ENCODE measurements around the gene ZNF646.

Gene ZNF646

GRCh38 chr16:31073970-31074813 lies at the start of gene ZNF646, which contains the start of gene ZNF668:
ZNF646 (plus strand) TSS chr16:31074422; CDS start chr16:31076325, 1,903 bp downstream.
ZNF668 (minus strand) TSS chr16:31074240; CDS start chr16:31064459, 9,781 bp downstream.
- Histone ChIP-seq H3F3A (ENCODE audit: control insufficient read depth, insufficient read depth) (0 out of 2 replicates have a peak, but pooled peaks cover 2% of the 10 kb centered on the region), H3K79me2 (ENCODE audit: control insufficient read depth, low read length) (peaks cover 84% of the 10 kb centered on the region), H3K9me3 (ENCODE audit: control insufficient read depth, insufficient read depth, low read length) (no peaks in the 10 kb centered on the region), H3K9me2 (replicated peaks; ENCODE audit: control insufficient read depth, low read length) (no peaks in the 10 kb centered on the region), H4K20me1 (ENCODE audit: control insufficient read depth, insufficient read depth, low read depth, low read length) (peaks cover 5% of the 10 kb centered on the region; the same call in 1 of the 2 replicates), H3K36me3 (ENCODE audit: control insufficient read depth, low read length) (peaks cover 45% of the 10 kb centered on the region), H3K27me3 (ENCODE audit: control insufficient read depth, low read length) (no peaks in the 10 kb centered on the region), H3K27ac (ENCODE audit: low read depth, low read length) (peak within 1 kb of the TSS; percentile 73), H3K4me2 (ENCODE audit: low read length) (peak within 1 kb of the TSS; percentile 94), H3K4me1 (ENCODE audit: control insufficient read depth, low read length) (peaks cover 22% of the 10 kb centered on the region), H3K4me3 (ENCODE audit: low read length) (peak within 1 kb of the TSS; percentile 91)
- TF ChIP-seq CTCF (IDR thresholded peaks at IDR 0.05; ENCODE audit: low read depth, low read length, poor library complexity, severe bottlenecking) (no peak), EZH2phosphoT487 (IDR thresholded peaks at IDR 0.05; ENCODE audit: borderline replicate concordance, low read length) (no peak)

GRCh38 chr16:31025339-31025738 lies 48.9 kb upstream of the ZNF646 start:
- no peaks in the 10 kb centered on the region for H3K9me3 ChIP-seq (ENCODE audit: control insufficient read depth, insufficient read depth, low read length)
- H3K4me2 ChIP-seq (ENCODE audit: low read length) = no peak overlapping the region
- no peaks in the 10 kb centered on the region for H3F3A ChIP-seq (ENCODE audit: control insufficient read depth, insufficient read depth)
- TF ChIP-seq EZH2phosphoT487 (IDR thresholded peaks at IDR 0.05; ENCODE audit: borderline replicate concordance, low read length) = no peak
- TF ChIP-seq CTCF (IDR thresholded peaks at IDR 0.05; ENCODE audit: low read depth, low read length, poor library complexity, severe bottlenecking) = no peak
- H3K27ac ChIP-seq (ENCODE audit: low read depth, low read length) = no peak overlapping the region
- no peaks in the 10 kb centered on the region for H3K4me1 ChIP-seq (ENCODE audit: control insufficient read depth, low read length)
- no peaks in the 10 kb centered on the region for H3K79me2 ChIP-seq (ENCODE audit: control insufficient read depth, low read length)
- H3K9me2 ChIP-seq (replicated peaks; ENCODE audit: control insufficient read depth, low read length) = no peaks in the 10 kb centered on the region
- no peaks in the 10 kb centered on the region for H4K20me1 ChIP-seq (ENCODE audit: control insufficient read depth, insufficient read depth, low read depth, low read length)
- no peaks in the 10 kb centered on the region for H3K36me3 ChIP-seq (ENCODE audit: control insufficient read depth, low read length)
- H3K4me3 ChIP-seq (ENCODE audit: low read length) = no peak overlapping the region
- H3K27me3 ChIP-seq (ENCODE audit: control insufficient read depth, low read length) = no peaks in the 10 kb centered on the region

GRCh38 chr16:31029272-31029671 lies 45.0 kb upstream of the ZNF646 start:
- no peak overlapping the region for H3K4me3 ChIP-seq (ENCODE audit: low read length)
- no peaks in the 10 kb centered on the region for H3K9me3 ChIP-seq (ENCODE audit: control insufficient read depth, insufficient read depth, low read length)
- no peak overlapping the region for H3K4me2 ChIP-seq (ENCODE audit: low read length)
- no peak for TF ChIP-seq EZH2phosphoT487 (IDR thresholded peaks at IDR 0.05; ENCODE audit: borderline replicate concordance, low read length)
- no peak for TF ChIP-seq CTCF (IDR thresholded peaks at IDR 0.05; ENCODE audit: low read depth, low read length, poor library complexity, severe bottlenecking)
- peaks cover 7% of the 10 kb centered on the region for H3K79me2 ChIP-seq (ENCODE audit: control insufficient read depth, low read length)
- peaks cover 15% of the 10 kb centered on the region for H3K4me1 ChIP-seq (ENCODE audit: control insufficient read depth, low read length)
- no peaks in the 10 kb centered on the region for H3F3A ChIP-seq (ENCODE audit: control insufficient read depth, insufficient read depth)
- H3K9me2 ChIP-seq (replicated peaks; ENCODE audit: control insufficient read depth, low read length) = no peaks in the 10 kb centered on the region
- H4K20me1 ChIP-seq (ENCODE audit: control insufficient read depth, insufficient read depth, low read depth, low read length) = no peaks in the 10 kb centered on the region
- H3K27me3 ChIP-seq (ENCODE audit: control insufficient read depth, low read length) = no peaks in the 10 kb centered on the region
- H3K27ac ChIP-seq (ENCODE audit: low read depth, low read length) = no peak overlapping the region
- H3K36me3 ChIP-seq (ENCODE audit: control insufficient read depth, low read length) = no peaks in the 10 kb centered on the region
